GM23248 (cell line): ENCODE results near the gene STARD10. TPM values are rescaled to one million over a fixed set of nuclear protein-coding genes. Genes with fewer than 3 reads are reported as not detected.
"Not testable (repeated sequence)": the region's sequence is repeated elsewhere in the genome, so short reads cannot be mapped to it uniquely, and the experiment has no call there.

Experiments used
- DNase-seq: peaks from one replicate; pipeline ENCODE4 v3.0.0-alpha.2; 2015
- H2AFZ ChIP-seq: fragments of 200-600 bp; sonication (generic); 2 replicates; pipeline ENCODE4 v1.6.1; 2016; ENCODE audit warnings: antibody characterized with exemption
- H3F3A ChIP-seq: fragments of 200-600 bp; sonication (generic); 2 replicates; pipeline ENCODE4 v1.6.1; 2016; ENCODE audit warnings: mild to moderate bottlenecking, antibody characterized with exemption, mixed run types; ENCODE audit not compliant: insufficient read depth
- H3K27ac ChIP-seq: fragments of 200-600 bp; sonication (generic); 2 replicates; pipeline ENCODE4 v1.5.1; 2016; ENCODE audit warnings: mild to moderate bottlenecking
- H3K27me3 ChIP-seq: fragments of 200-600 bp; sonication (generic); replicated peaks from 2 replicates; pipeline ENCODE4 v1.6.1; 2016; ENCODE audit warnings: mild to moderate bottlenecking; ENCODE audit not compliant: insufficient read depth
- H3K36me3 ChIP-seq: fragments of 200-600 bp; sonication (generic); 2 replicates; pipeline ENCODE4 v1.6.1; 2016; ENCODE audit warnings: low read depth, mild to moderate bottlenecking
- H3K4me1 ChIP-seq: fragments of 200-600 bp; sonication (generic); 2 replicates; pipeline ENCODE4 v1.6.1; 2016; ENCODE audit warnings: mild to moderate bottlenecking; ENCODE audit not compliant: insufficient read depth
- H3K4me2 ChIP-seq: fragments of 200-600 bp; sonication (generic); one replicate; pipeline ENCODE4 v1.6.1; 2016; ENCODE audit warnings: mild to moderate bottlenecking; ENCODE audit not compliant: unreplicated experiment
- H3K4me3 ChIP-seq: fragments of 200-600 bp; sonication (generic); 2 replicates; pipeline ENCODE4 v1.5.1; 2016; ENCODE audit warnings: mild to moderate bottlenecking
- H3K79me2 ChIP-seq: fragments of 200-600 bp; sonication (generic); 2 replicates; pipeline ENCODE4 v1.6.1; 2016; ENCODE audit warnings: mild to moderate bottlenecking; ENCODE audit not compliant: insufficient read depth
- H3K9ac ChIP-seq: fragments of 200-600 bp; sonication (generic); 2 replicates; pipeline ENCODE4 v1.6.1; 2016; ENCODE audit warnings: mild to moderate bottlenecking
- H3K9me2 ChIP-seq: fragments of 200-600 bp; sonication (generic); 2 replicates; pipeline ENCODE4 v1.6.1; 2016; ENCODE audit warnings: mixed run types, mild to moderate bottlenecking, moderate library complexity; ENCODE audit not compliant: insufficient read depth
- H3K9me3 ChIP-seq: fragments of 200-600 bp; sonication (generic); one replicate; pipeline ENCODE4 v1.6.1; 2017; ENCODE audit warnings: low read depth
- H4K20me1 ChIP-seq: fragments of 200-600 bp; sonication (generic); 2 replicates; pipeline ENCODE4 v1.6.0; 2016; ENCODE audit not compliant: insufficient read depth
- EZH2 ChIP-seq: fragments of 200-600 bp; sonication (generic); IDR thresholded peaks from 2 replicates; pipeline ENCODE4 v1.6.1; 2018; ENCODE audit warnings: antibody characterized with exemption, mild to moderate bottlenecking; ENCODE audit not compliant: insufficient read depth, poor library complexity, severe bottlenecking
- EZH2phosphoT487 ChIP-seq: fragments of 200-600 bp; sonication (generic); IDR thresholded peaks from 2 replicates; pipeline ENCODE4 v1.6.1; 2018; ENCODE audit warnings: antibody characterized with exemption, moderate library complexity, mild to moderate bottlenecking, low read depth; ENCODE audit not compliant: insufficient read depth
- WGBS, 2 experiments: methylation state at CpG; one replicate each; pipeline ENCODE4 v1.1.6; 2015 to 2017; ENCODE audit warnings: low lambda C conversion rate in 2 of 2, low coverage in 1 of 2; ENCODE audit errors: missing lambda C conversion rate in 2 of 2; 5-methylcytosine and 5-hydroxymethylcytosine counted together
- in situ Hi-C: fragments of 300-500 bp; cut with MboI; formaldehyde crosslinking; loops from 2 replicates; pipeline ENCODE4 v1.15.0; 2020
- polyA plus RNA-seq: library from polyadenylated mRNA; unstranded; fragments of >200 nt; fragmentation: Nextera tagmentation; extraction: Ambion mirVana; gene quantifications from 2 replicates; pipeline ENCODE4 v1.2.1, GENCODE V29; 2016
- total RNA-seq: library from RNA; depleted of rRNA; stranded (reverse); fragments of >200 nt; shearing (Covaris generic); gene quantifications from 2 replicates; pipeline ENCODE4 v1.2.3, GENCODE V29; 2014

STARD10 gene
- total and polyA plus RNA-seq, 2 experiments from 2014 or later, result 6.6 to 14.7 TPM

GRCh38 chr11:72829884-72830533 lies 36.2 kb upstream of the STARD10 start:
- no peak overlapping the region for H3K4me2 ChIP-seq
- DNase-seq, result no peak
- TF ChIP-seq EZH2phosphoT487 (no peak), EZH2 (no peak)
- in situ Hi-C loops, result loop anchor here (10.0 to 25.0 kb wide), 2 partner anchors 345 to 457 kb away; no protein-coding TSS in a partner anchor
- H3F3A ChIP-seq, result no peaks in the 10 kb centered on the region
- H3K36me3 ChIP-seq, result no peaks in the 10 kb centered on the region
- H3K27me3 ChIP-seq, result no peaks in the 10 kb centered on the region
- H3K9me3 ChIP-seq, result no peaks in the 10 kb centered on the region
- no peak overlapping the region for H2AFZ ChIP-seq
- H3K4me1 ChIP-seq, result no peaks in the 10 kb centered on the region
- H3K9me2 ChIP-seq, result no peaks in the 10 kb centered on the region
- no peak overlapping the region for H3K9ac ChIP-seq
- no peak overlapping the region for H3K4me3 ChIP-seq
- WGBS, 2 experiments, result 90 to 95% methylated on average over 5 of the region's 5 CpGs
- no peaks in the 10 kb centered on the region for H4K20me1 ChIP-seq
- H3K79me2 ChIP-seq, result no peaks in the 10 kb centered on the region
- H3K27ac ChIP-seq, result no peak overlapping the region

- DNase-seq, result no peak
- no peaks in the 10 kb centered on the region for H3F3A ChIP-seq
- no peak overlapping the region for H3K4me3 ChIP-seq
- no peak for TF ChIP-seq EZH2
- no peak for TF ChIP-seq EZH2phosphoT487
- H3K4me1 ChIP-seq, result no peaks in the 10 kb centered on the region
- no peak overlapping the region for H3K27ac ChIP-seq
- in situ Hi-C loops, result loop anchor here (25.0 kb wide), 1 partner anchor 458 kb away; no protein-coding TSS in a partner anchor
- no peaks in the 10 kb centered on the region for H3K9me2 ChIP-seq
- H3K9me3 ChIP-seq, result no peaks in the 10 kb centered on the region
- H3K4me2 ChIP-seq, result no peak overlapping the region
- H3K79me2 ChIP-seq, result no peaks in the 10 kb centered on the region
- 92 to 94% methylated on average over 13 of the region's 13 CpGs for WGBS, 2 experiments
- no peak overlapping the region for H2AFZ ChIP-seq
- no peak overlapping the region for H3K9ac ChIP-seq
- no peaks in the 10 kb centered on the region for H4K20me1 ChIP-seq
- no peaks in the 10 kb centered on the region for H3K36me3 ChIP-seq
- no peaks in the 10 kb centered on the region for H3K27me3 ChIP-seq
Measured at GRCh38 chr11:72829178-72829577, 35.3 kb upstream of the STARD10 start.

GRCh38 chr11:72828692-72829101 lies 34.9 kb upstream of the STARD10 start:
- TF ChIP-seq EZH2, result no peak
- no peak for TF ChIP-seq EZH2phosphoT487
- H3K4me2 ChIP-seq, result no peak overlapping the region
- no peak overlapping the region for H3K9ac ChIP-seq
- WGBS, 2 experiments, result 78 to 85% methylated on average over 7 of the region's 7 CpGs
- H3K4me1 ChIP-seq, result no peaks in the 10 kb centered on the region
- no peaks in the 10 kb centered on the region for H3K27me3 ChIP-seq
- H4K20me1 ChIP-seq, result no peaks in the 10 kb centered on the region
- no peak for DNase-seq
- H3K4me3 ChIP-seq, result no peak overlapping the region
- no peaks in the 10 kb centered on the region for H3K79me2 ChIP-seq
- no peaks in the 10 kb centered on the region for H3K9me3 ChIP-seq
- no peaks in the 10 kb centered on the region for H3F3A ChIP-seq
- in situ Hi-C loops, result loop anchor here (25.0 kb wide), 1 partner anchor 459 kb away; no protein-coding TSS in a partner anchor
- H3K9me2 ChIP-seq, result no peaks in the 10 kb centered on the region
- no peaks in the 10 kb centered on the region for H3K36me3 ChIP-seq
- H3K27ac ChIP-seq, result no peak overlapping the region
- no peak overlapping the region for H2AFZ ChIP-seq

- H4K20me1 ChIP-seq, result no peaks in the 10 kb centered on the region
- TF ChIP-seq EZH2phosphoT487 (no peak), EZH2 (no peak)
- no peaks in the 10 kb centered on the region for H3F3A ChIP-seq
- no peak overlapping the region for H3K4me3 ChIP-seq
- no peaks in the 10 kb centered on the region for H3K9me2 ChIP-seq
- peak; percentile 29 for DNase-seq
- H3K27me3 ChIP-seq, result no peaks in the 10 kb centered on the region
- no peaks in the 10 kb centered on the region for H3K79me2 ChIP-seq
- no peaks in the 10 kb centered on the region for H3K4me1 ChIP-seq
- WGBS, 2 experiments, result 77 to 79% methylated on average over 11 of the region's 11 CpGs
- in situ Hi-C loops, result loop anchor here (25.0 kb wide), 1 partner anchor 459 kb away; no protein-coding TSS in a partner anchor
- no peak overlapping the region for H2AFZ ChIP-seq
- H3K27ac ChIP-seq, result no peak overlapping the region
- H3K9me3 ChIP-seq, result no peaks in the 10 kb centered on the region
- H3K4me2 ChIP-seq, result no peak overlapping the region
- H3K9ac ChIP-seq, result no peak overlapping the region
- no peaks in the 10 kb centered on the region for H3K36me3 ChIP-seq
Measured at GRCh38 chr11:72828081-72828567, 34.3 kb upstream of the STARD10 start.

DNA sequence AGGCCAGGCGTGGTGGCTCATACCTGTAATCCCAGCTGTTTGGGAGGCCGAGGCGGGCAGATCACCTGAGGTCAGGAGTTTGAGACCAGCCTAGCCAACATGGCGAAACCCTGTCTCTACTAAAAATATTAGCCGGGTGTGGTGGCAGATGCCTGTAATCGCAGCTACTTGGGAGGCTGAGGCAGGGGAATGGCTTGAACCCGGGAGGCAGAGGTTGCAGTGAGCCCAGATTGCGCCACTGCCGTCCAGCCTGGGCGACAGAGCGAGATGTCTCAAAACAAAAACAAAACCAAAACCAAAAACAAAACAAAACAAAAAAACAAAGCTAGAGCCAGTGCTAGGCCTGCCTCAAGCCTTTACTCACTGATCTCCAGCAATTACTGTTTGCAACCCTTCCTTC lies 33.8 kb upstream of the STARD10 start:
- not testable (repeated sequence) for H3K79me2 ChIP-seq, H3K27me3 ChIP-seq, H3K9ac ChIP-seq, H3K4me3 ChIP-seq, H3F3A ChIP-seq, H3K27ac ChIP-seq, H4K20me1 ChIP-seq, H2AFZ ChIP-seq, H3K9me3 ChIP-seq, H3K4me2 ChIP-seq, H3K36me3 ChIP-seq, DNase-seq, H3K9me2 ChIP-seq, H3K4me1 ChIP-seq
- WGBS, 2 experiments, result 77 to 88% methylated on average over 10 to 11 of the region's 11 CpGs
- in situ Hi-C loops, result loop anchor here (25.0 kb wide), 1 partner anchor 460 kb away; no protein-coding TSS in a partner anchor
